Endothelial cell of umbilical vein (primary cell): ENCODE measurements around the gene MRGPRG. TPM values are rescaled to one million over a fixed set of nuclear protein-coding genes. Genes with fewer than 3 reads are reported as not detected.

ENCODE experiments used
- polyA plus RNA-seq, 4 experiments: library from polyadenylated mRNA; depleted of rRNA in 3 of 4; stranded (reverse) in 3 of 4; unstranded in 1 of 4; fragments of >200 nt; gene quantifications; 2 replicates each; pipeline versions ENCODE4 v1.2.1 to v1.2.3, GENCODE V29; 2011 to 2012; ENCODE audit warnings: missing spikeins in 1 of 4
- total RNA-seq: library from RNA; stranded (reverse); gene quantifications from 2 replicates; pipeline ENCODE4 v1.2.3, GENCODE V29; 2021

Gene MRGPRG
- total and polyA plus RNA-seq, 2 donors (not counting 3 experiments of a cell fraction or from before 2014, with no cell fraction given) = not detected

Other genes starting within 250 kb of the MRGPRG start
- gene NAP1L4, start 226.5 kb downstream of the MRGPRG start, total RNA-seq = 173 and 177 TPM in 2 replicates
- gene NAP1L4, start 226.5 kb downstream of the MRGPRG start, polyA plus RNA-seq = 68.0 and 100.0 TPM in 2 replicates
- 66.2 and 72.3 TPM in 2 replicates for gene CARS1, start 161.4 kb downstream of the MRGPRG start, total RNA-seq
- 32.2 and 43.5 TPM in 2 replicates for gene CARS1, start 161.4 kb downstream of the MRGPRG start, polyA plus RNA-seq
- gene OSBPL5, start 53.5 kb downstream of the MRGPRG start, total RNA-seq = 30.2 and 37.7 TPM in 2 replicates
- 8.6 and 8.7 TPM in 2 replicates for gene OSBPL5, start 53.5 kb downstream of the MRGPRG start, polyA plus RNA-seq
- gene MRGPRE, start 13.6 kb upstream of the MRGPRG start, total RNA-seq = not detected in 2 replicates
- gene MRGPRE, start 13.6 kb upstream of the MRGPRG start, polyA plus RNA-seq = not detected in 2 replicates
- gene ZNF195, start 160.3 kb upstream of the MRGPRG start, total RNA-seq = 32.5 and 41.7 TPM in 2 replicates
- 12.8 and 13.2 TPM in 2 replicates for gene ZNF195, start 160.3 kb upstream of the MRGPRG start, polyA plus RNA-seq